Esophagus squamous epithelium (tissue), 5 donors: Measurements from ENCODE around the gene MYH14. TPM values are rescaled to one million over a fixed set of nuclear protein-coding genes. Genes with fewer than 3 reads are reported as not detected.

ENCODE experiments used
- DNase-seq: peaks from one replicate; lab custom pipeline; 2025; lab: John Stamatoyannopoulos, UW
- H3K27ac ChIP-seq, 4 donors: fragments of 200-600 bp; sonication (generic); one replicate each; pipeline ENCODE4 v1.5.1; 2016 to 2019; ENCODE audit warnings: mild to moderate bottlenecking in 1 of 4
- H3K27me3 ChIP-seq, 4 donors: fragments of 200-600 bp; sonication (generic); 1 replicate in 3 of 4; 2 replicates in 1 of 4; pipeline versions ENCODE4 v1.5.1 to v1.6.0; 2017 to 2021; ENCODE audit warnings: antibody characterized with exemption in 1 of 4
- H3K36me3 ChIP-seq, 3 donors: fragments of 200-600 bp; sonication (generic); one replicate each; pipeline ENCODE4 v1.5.1; 2016 to 2019
- H3K4me1 ChIP-seq, 3 donors: fragments of 200-600 bp; sonication (generic); one replicate each; pipeline ENCODE4 v1.5.1; 2017 to 2019
- H3K4me3 ChIP-seq, 4 donors: fragments of 200-600 bp; sonication (generic); 1 replicate in 3 of 4; 2 replicates in 1 of 4; pipeline ENCODE4 v1.5.1; 2016 to 2019; ENCODE audit warnings: mild to moderate bottlenecking in 2 of 4, moderate library complexity in 1 of 4
- H3K9me3 ChIP-seq, 3 donors: fragments of 200-600 bp; sonication (generic); one replicate each; pipeline ENCODE4 v1.5.1; 2016 to 2019
- CTCF ChIP-seq, 6 experiments: fragments of 450-650 bp in 4 of 6; fragments of 200-600 bp in 2 of 6; sonication (generic) in 2 of 6; IDR thresholded peaks; one replicate each; pipeline ENCODE4 v1.5.1; 2016 to 2019; ENCODE audit warnings: antibody characterized with exemption in 6 of 6, mild to moderate bottlenecking in 4 of 6, moderate library complexity in 4 of 6
- POLR2A ChIP-seq, 4 donors: fragments of 450-650 bp; IDR thresholded peaks; one replicate each; pipeline ENCODE4 v1.6.1; 2017; ENCODE audit warnings: antibody characterized with exemption in 4 of 4, mild to moderate bottlenecking in 4 of 4, moderate library complexity in 3 of 4
- WGBS, 2 donors: methylation state at CpG; one replicate each; pipeline ENCODE4 v1.1.5; 2018; 5-methylcytosine and 5-hydroxymethylcytosine counted together
- intact Hi-C: fragments of 100-400 bp; cut with DNase I; formaldehyde crosslinking; loops from one replicate; pipeline ENCODE4 v1.15.0; 2022
- total RNA-seq, 4 donors: library from RNA; depleted of rRNA; stranded (reverse); fragments of >200 nt; gene quantifications; one replicate each; pipeline ENCODE4 v1.1.0, GENCODE V29; 2016
- donor health status: DM: yes; HTN: yes; CAD: no.

Gene MYH14
- total RNA-seq, 4 donors from 2014 or later = 31.1 to 141 (median 39.0) TPM

GRCh38 chr19:50276370-50277063 is 73.1 kb downstream of the MYH14 start:
- 82 to 83% methylated on average over 10 of the region's 15 CpGs for WGBS, 2 donors
- Histone ChIP-seq H3K27me3 (peaks cover 0 to 21% (median 0%) of the 10 kb centered on the region in 4 donors), H3K36me3 (peaks cover 0 to 85% (median 0%) of the 10 kb centered on the region in 3 donors), H3K27ac (no peak overlapping the region), H3K4me3 (no peak overlapping the region), H3K4me1 (no peaks in the 10 kb centered on the region), H3K9me3 (no peaks in the 10 kb centered on the region)
- intact Hi-C loops = no loop called here
- no peak for DNase-seq
- TF ChIP-seq CTCF (IDR thresholded peaks at IDR 0.05) (no peak), POLR2A (IDR thresholded peaks at IDR 0.05) (no peak)

DNA sequence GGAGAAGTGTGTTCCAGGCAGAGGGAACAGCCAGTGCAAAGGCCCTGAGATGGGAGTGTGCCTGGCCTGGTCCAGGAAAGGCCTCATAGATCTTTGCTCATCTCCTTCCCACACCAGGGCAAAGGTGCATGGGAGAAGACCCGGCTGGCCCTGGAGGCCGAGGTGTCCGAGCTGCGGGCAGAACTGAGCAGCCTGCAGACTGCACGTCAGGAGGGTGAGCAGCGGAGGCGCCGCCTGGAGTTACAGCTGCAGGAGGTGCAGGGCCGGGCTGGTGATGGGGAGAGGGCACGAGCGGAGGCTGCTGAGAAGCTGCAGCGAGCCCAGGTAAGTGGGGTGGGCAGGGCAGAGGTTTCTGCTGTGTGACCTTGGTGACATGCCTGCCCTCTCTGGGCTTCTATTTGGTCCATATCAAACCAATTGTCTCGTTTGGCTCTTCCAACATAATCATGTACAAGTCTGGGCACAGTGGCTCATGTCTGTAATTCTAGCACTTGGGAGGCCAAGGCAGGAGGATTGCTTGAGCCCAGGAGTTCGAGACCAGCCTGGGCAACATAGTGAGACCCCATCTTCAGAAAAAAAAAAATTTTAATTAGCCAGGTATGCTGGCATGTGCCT is 74.7 kb downstream of the MYH14 start:
- Histone ChIP-seq H3K9me3 (no peaks in the 10 kb centered on the region), H3K36me3 (peaks cover 0 to 83% (median 0%) of the 10 kb centered on the region in 3 donors), H3K27ac (no peak overlapping the region), H3K4me1 (no peaks in the 10 kb centered on the region), H3K4me3 (no peak overlapping the region), H3K27me3 (peaks cover 0 to 21% (median 0%) of the 10 kb centered on the region in 4 donors)
- DNase-seq = no peak
- no peak for TF ChIP-seq CTCF (IDR thresholded peaks at IDR 0.05)
- TF ChIP-seq POLR2A (IDR thresholded peaks at IDR 0.05) = no peak
- intact Hi-C loops = no loop called here
- WGBS, 2 donors = 51 to 85% methylated on average over 3 to 13 of the region's 14 CpGs

GRCh38 chr19:50280074-50280473 is 76.7 kb downstream of the MYH14 start:
- TF ChIP-seq POLR2A (IDR thresholded peaks at IDR 0.05) = no peak
- 50% methylated on average over 2 of the region's 14 CpGs; no CpG with 5 or more reads in 1 of the 2 donors for WGBS, 2 donors
- peaks cover 0 to 2% (median 0%) of the 10 kb centered on the region in 3 donors for H3K9me3 ChIP-seq
- intact Hi-C loops = no loop called here
- no peak overlapping the region for H3K4me3 ChIP-seq
- peaks cover 0 to 76% (median 0%) of the 10 kb centered on the region in 3 donors for H3K36me3 ChIP-seq
- no peak for DNase-seq
- no peaks in the 10 kb centered on the region for H3K4me1 ChIP-seq
- no peak overlapping the region for H3K27ac ChIP-seq
- H3K27me3 ChIP-seq = peaks cover 0 to 21% (median 0%) of the 10 kb centered on the region in 4 donors

GRCh38 chr19:50280983-50281382 is 77.6 kb downstream of the MYH14 start:
- Histone ChIP-seq H3K4me3 (no peak overlapping the region), H3K27ac (no peak overlapping the region), H3K9me3 (peaks cover 0 to 12% (median 4%) of the 10 kb centered on the region in 3 donors), H3K4me1 (no peaks in the 10 kb centered on the region), H3K36me3 (peaks cover 0 to 73% (median 0%) of the 10 kb centered on the region in 3 donors), H3K27me3 (peaks cover 0 to 17% (median 0%) of the 10 kb centered on the region in 4 donors)
- intact Hi-C loops = no loop called here
- DNase-seq = no peak
- WGBS, 2 donors = 59 to 86% methylated on average over 3 of the region's 3 CpGs
- TF ChIP-seq CTCF (IDR thresholded peaks at IDR 0.05) = no peak
- no peak for TF ChIP-seq POLR2A (IDR thresholded peaks at IDR 0.05)

DNA sequence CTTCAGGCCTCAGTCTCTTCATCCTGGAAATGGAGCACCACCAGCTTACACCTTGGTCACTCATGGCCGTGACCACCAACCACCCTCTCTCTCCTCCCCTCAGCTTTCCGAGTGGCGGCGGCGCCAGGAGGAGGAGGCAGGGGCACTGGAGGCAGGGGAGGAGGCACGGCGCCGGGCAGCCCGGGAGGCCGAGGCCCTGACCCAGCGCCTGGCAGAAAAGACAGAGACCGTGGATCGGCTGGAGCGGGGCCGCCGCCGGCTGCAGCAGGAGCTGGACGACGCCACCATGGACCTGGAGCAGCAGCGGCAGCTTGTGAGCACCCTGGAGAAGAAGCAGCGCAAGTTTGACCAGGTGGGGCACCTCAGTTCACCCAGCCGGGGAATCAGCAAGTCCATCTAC is 78.1 kb downstream of the MYH14 start:
- 86 to 88% methylated on average over 2 to 5 of the region's 22 CpGs for WGBS, 2 donors
- no peak for DNase-seq
- H3K4me3 ChIP-seq = no peak overlapping the region
- peaks cover 0 to 12% (median 0%) of the 10 kb centered on the region in 4 donors for H3K27me3 ChIP-seq
- H3K9me3 ChIP-seq = peaks cover 0 to 17% (median 7%) of the 10 kb centered on the region in 3 donors
- H3K36me3 ChIP-seq = peaks cover 0 to 73% (median 0%) of the 10 kb centered on the region in 3 donors
- H3K4me1 ChIP-seq = no peaks in the 10 kb centered on the region
- intact Hi-C loops = no loop called here
- no peak overlapping the region for H3K27ac ChIP-seq
- no peak for TF ChIP-seq CTCF (IDR thresholded peaks at IDR 0.05)
- TF ChIP-seq POLR2A (IDR thresholded peaks at IDR 0.05) = no peak
